Stomach (tissue), 9 donors: ENCODE results near the gene EFR3B. TPM values are rescaled to one million over a fixed set of nuclear protein-coding genes. Genes with fewer than 3 reads are reported as not detected.
"Not testable (repeated sequence)": the region's sequence is repeated elsewhere in the genome, so short reads cannot be mapped to it uniquely, and the experiment has no call there.

Source experiments
- DNase-seq, 2 donors: peaks; one replicate each; pipeline versions ENCODE4 v3.0.0 to v3.0.0-alpha.2; 2013 to 2019
- H3K27ac ChIP-seq, 5 donors: fragments of 200-600 bp in 4 of 5; sonication (generic) in 4 of 5; one replicate each; pipeline ENCODE4 v1.5.1; 2013 to 2019; ENCODE audit warnings: mild to moderate bottlenecking in 1 of 5, moderate library complexity in 1 of 5
- H3K27me3 ChIP-seq, 3 donors: fragments of 200-600 bp; sonication (generic); one replicate each; pipeline ENCODE4 v1.5.1; 2017 to 2019; ENCODE audit warnings: mixed run types in 1 of 3
- H3K36me3 ChIP-seq, 4 donors: fragments of 200-600 bp; sonication (generic); 1 replicate in 3 of 4; 2 replicates in 1 of 4; pipeline ENCODE4 v1.5.1; 2016 to 2019
- H3K4me1 ChIP-seq, 4 donors: fragments of 200-600 bp; sonication (generic); one replicate each; pipeline ENCODE4 v1.5.1; 2016 to 2019
- H3K4me3 ChIP-seq, 4 donors: fragments of 200-600 bp; sonication (generic) in 3 of 4; one replicate each; pipeline ENCODE4 v1.5.1; 2016 to 2019; ENCODE audit warnings: mild to moderate bottlenecking in 1 of 4
- H3K9me3 ChIP-seq, 4 donors: fragments of 200-600 bp; sonication (generic); one replicate each; pipeline ENCODE4 v1.5.1; 2016 to 2019
- CTCF ChIP-seq, 7 experiments: fragments of 450-650 bp in 4 of 7; fragments of 200-600 bp in 3 of 7; sonication (generic) in 3 of 7; IDR thresholded peaks; one replicate each; pipeline ENCODE4 v1.5.1; 2016 to 2019; ENCODE audit warnings: antibody characterized with exemption in 7 of 7, control low read depth in 2 of 7, mild to moderate bottlenecking in 1 of 7
- EP300 ChIP-seq: sonication (generic); formaldehyde crosslinking; IDR thresholded peaks from one replicate; pipeline ENCODE4 v1.6.1; 2017; ENCODE audit warnings: antibody characterized with exemption
- POLR2A ChIP-seq, 4 donors: fragments of 450-650 bp; IDR thresholded peaks; one replicate each; pipeline ENCODE4 v1.6.1; 2016; ENCODE audit warnings: antibody characterized with exemption in 4 of 4, control low read depth in 2 of 4, mild to moderate bottlenecking in 1 of 4, moderate library complexity in 1 of 4
- POLR2AphosphoS5 ChIP-seq, 3 donors: sonication (generic); formaldehyde crosslinking; IDR thresholded peaks; one replicate each; pipeline ENCODE4 v1.6.1; 2016; ENCODE audit warnings: antibody characterized with exemption in 3 of 3
- WGBS, 5 donors: extraction: QIAGEN DNeasy Blood & Tissue Kit in 3 of 5; methylation state at CpG; one replicate each; pipeline versions ENCODE4 v1.1.5 to v1.1.7; 2013 to 2018; 5-methylcytosine and 5-hydroxymethylcytosine counted together
- intact Hi-C: fragments of 100-400 bp; cut with DNase I; formaldehyde crosslinking; loops from one replicate; pipeline ENCODE4 v1.15.1; 2023; ENCODE audit warnings: low total_unique reads
- polyA plus RNA-seq, 3 donors: library from polyadenylated mRNA; stranded (reverse); fragments of 200-250 nt; gene quantifications; one replicate each; pipeline ENCODE4 v1.2.3, GENCODE V29; 2013
- total RNA-seq, 5 donors: library from RNA; depleted of rRNA; stranded (reverse); fragments of >200 nt; gene quantifications; one replicate each; pipeline versions ENCODE4 v1.1.0 to v1.2.3, GENCODE V29; 2014 to 2016
- donor health status: healthy with polysubstance abuse.
- donor health status: Bipolar disorder and iron deficiency.
- donor health status: healthy.

The EFR3B gene
- total and polyA plus RNA-seq, 8 donors: 0.10 to 4.5 (median 0.58) TPM; not detected in 1

- Histone ChIP-seq H3K27me3 (peaks cover 0 to 65% (median 25%) of the 10 kb centered on the region in 3 donors), H3K4me3 (no peak overlapping the region), H3K4me1 (peaks cover 6 to 22% (median 18%) of the 10 kb centered on the region in 4 donors), H3K9me3 (no peaks in the 10 kb centered on the region), H3K36me3 (no peaks in the 10 kb centered on the region), H3K27ac (no peak overlapping the region)
- DNase-seq: no peak
- intact Hi-C loops: loop anchor here (5.0 kb wide), 1 partner anchor 155 kb away; no protein-coding TSS in a partner anchor
- TF ChIP-seq POLR2AphosphoS5 (IDR thresholded peaks at IDR 0.05): no peak
- 77 to 90% (median 82%) methylated on average over 13 of the region's 13 CpGs for WGBS, 5 donors
Observed at GRCh38 chr2:25132693-25133092, 90.8 kb downstream of the EFR3B start.

GRCh38 chr2:25140535-25140934 is 98.7 kb downstream of the EFR3B start:
- DNase-seq, H3K36me3 ChIP-seq, H3K9me3 ChIP-seq, H3K4me1 ChIP-seq, H3K4me3 ChIP-seq, H3K27me3 ChIP-seq, H3K27ac ChIP-seq, intact Hi-C loops: not testable (repeated sequence)
- WGBS, 5 donors: 71 to 87% (median 81%) methylated on average over 4 of the region's 4 CpGs

- Histone ChIP-seq H3K9me3 (no peaks in the 10 kb centered on the region), H3K27me3 (peaks cover 0 to 7% (median 4%) of the 10 kb centered on the region in 3 donors), H3K4me1 (no peaks in the 10 kb centered on the region), H3K36me3 (no peaks in the 10 kb centered on the region), H3K4me3 (no peak overlapping the region), H3K27ac (no peak overlapping the region)
- DNase-seq: no peak
- TF ChIP-seq EP300 (no peak), POLR2A (IDR thresholded peaks at IDR 0.05) (no peak), POLR2AphosphoS5 (IDR thresholded peaks at IDR 0.05) (no peak), CTCF (IDR thresholded peaks at IDR 0.05) (no peak)
- intact Hi-C loops: no loop called here
- 30 to 63% (median 39%) methylated on average over 8 of the region's 8 CpGs for WGBS, 5 donors
Observed at GRCh38 chr2:25141120-25141519, 99.2 kb downstream of the EFR3B start.

GRCh38 chr2:25145803-25146202 is 103.9 kb downstream of the EFR3B start:
- no peak for DNase-seq
- Histone ChIP-seq H3K4me1 (no peaks in the 10 kb centered on the region), H3K27me3 (no peaks in the 10 kb centered on the region), H3K36me3 (no peaks in the 10 kb centered on the region), H3K27ac (no peak overlapping the region), H3K9me3 (no peaks in the 10 kb centered on the region), H3K4me3 (no peak overlapping the region)
- intact Hi-C loops: no loop called here
- no peak for TF ChIP-seq EP300
- TF ChIP-seq POLR2A (IDR thresholded peaks at IDR 0.05): no peak
- no peak for TF ChIP-seq CTCF (IDR thresholded peaks at IDR 0.05)
- no peak for TF ChIP-seq POLR2AphosphoS5 (IDR thresholded peaks at IDR 0.05)
- WGBS, 5 donors: 77 to 93% (median 87%) methylated on average over 6 of the region's 6 CpGs

GRCh38 chr2:25146896-25147295 is 105.0 kb downstream of the EFR3B start:
- H3K9me3 ChIP-seq: no peaks in the 10 kb centered on the region
- H3K27me3 ChIP-seq: no peaks in the 10 kb centered on the region
- H3K4me3 ChIP-seq: no peak overlapping the region
- no peak overlapping the region for H3K27ac ChIP-seq
- no peaks in the 10 kb centered on the region for H3K36me3 ChIP-seq
- 93 to 97% (median 95%) methylated on average over 10 of the region's 10 CpGs for WGBS, 5 donors
- intact Hi-C loops: no loop called here
- no peaks in the 10 kb centered on the region for H3K4me1 ChIP-seq
- TF ChIP-seq POLR2A (IDR thresholded peaks at IDR 0.05) (no peak), POLR2AphosphoS5 (IDR thresholded peaks at IDR 0.05) (no peak), EP300 (no peak), CTCF (IDR thresholded peaks at IDR 0.05) (no peak)
- DNase-seq: no peak
